Measurements from ENCODE around the gene ARHGAP28.

GRCh38 chr18:6851480-6851879 is 122.0 kb downstream of the ARHGAP28 start:
- TF ChIP-seq, protein P1, sequence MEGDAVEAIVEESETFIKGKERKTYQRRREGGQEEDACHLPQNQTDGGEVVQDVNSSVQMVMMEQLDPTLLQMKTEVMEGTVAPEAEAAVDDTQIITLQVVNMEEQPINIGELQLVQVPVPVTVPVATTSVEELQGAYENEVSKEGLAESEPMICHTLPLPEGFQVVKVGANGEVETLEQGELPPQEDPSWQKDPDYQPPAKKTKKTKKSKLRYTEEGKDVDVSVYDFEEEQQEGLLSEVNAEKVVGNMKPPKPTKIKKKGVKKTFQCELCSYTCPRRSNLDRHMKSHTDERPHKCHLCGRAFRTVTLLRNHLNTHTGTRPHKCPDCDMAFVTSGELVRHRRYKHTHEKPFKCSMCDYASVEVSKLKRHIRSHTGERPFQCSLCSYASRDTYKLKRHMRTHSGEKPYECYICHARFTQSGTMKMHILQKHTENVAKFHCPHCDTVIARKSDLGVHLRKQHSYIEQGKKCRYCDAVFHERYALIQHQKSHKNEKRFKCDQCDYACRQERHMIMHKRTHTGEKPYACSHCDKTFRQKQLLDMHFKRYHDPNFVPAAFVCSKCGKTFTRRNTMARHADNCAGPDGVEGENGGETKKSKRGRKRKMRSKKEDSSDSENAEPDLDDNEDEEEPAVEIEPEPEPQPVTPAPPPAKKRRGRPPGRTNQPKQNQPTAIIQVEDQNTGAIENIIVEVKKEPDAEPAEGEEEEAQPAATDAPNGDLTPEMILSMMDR (IDR thresholded peaks at IDR 0.05; ENCODE audit: low read depth, low read length, poor library complexity, severe bottlenecking): no peak
- TF ChIP-seq EZH2phosphoT487 (IDR thresholded peaks at IDR 0.05; ENCODE audit: borderline replicate concordance, low read length): no peak
